ENCODE results near the gene ABHD5. TPM values are rescaled to one million over a fixed set of nuclear protein-coding genes. Genes with fewer than 3 reads are reported as not detected.

ABHD5 gene
- total RNA-seq, 1 experiment from 2014 or later, result 9.9 TPM

DNA sequence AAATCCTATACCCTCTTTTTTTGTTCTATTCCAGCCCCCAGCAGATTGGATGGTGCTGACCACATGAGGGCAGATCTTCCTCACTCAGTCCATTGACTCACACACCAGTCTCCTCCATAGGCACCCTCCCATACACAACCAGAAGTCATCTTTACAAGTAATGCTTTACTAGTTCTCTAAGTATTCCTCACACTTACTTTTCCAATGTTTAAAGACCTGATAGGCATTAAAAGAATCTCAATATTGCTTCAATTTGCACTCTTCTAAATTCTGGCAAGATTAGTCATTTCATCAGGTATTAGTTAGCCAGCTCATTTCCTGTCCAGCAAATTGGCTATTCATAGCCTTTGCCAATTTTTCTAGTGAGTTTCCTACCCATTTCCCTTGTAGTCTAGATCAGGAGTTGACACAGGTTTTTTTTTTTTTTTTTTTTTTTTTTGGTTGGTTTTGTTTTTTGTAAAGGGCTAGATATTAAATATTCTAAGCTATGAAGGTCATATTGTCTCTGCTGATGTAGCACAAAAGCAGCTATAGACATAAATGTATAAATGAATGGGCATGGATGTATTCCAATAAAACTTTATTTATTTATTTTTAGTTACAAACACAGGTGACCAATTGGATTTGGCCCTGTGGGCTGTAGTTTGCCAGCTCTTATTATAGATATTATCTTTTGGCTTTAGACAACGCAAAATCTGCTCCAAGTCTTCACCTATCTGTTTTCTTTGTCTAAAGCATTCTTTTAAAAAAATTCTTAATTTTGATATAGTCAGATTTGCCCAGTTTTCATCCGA lies 76.1 kb downstream of the ABHD5 start:
- TF ChIP-seq, protein P1, sequence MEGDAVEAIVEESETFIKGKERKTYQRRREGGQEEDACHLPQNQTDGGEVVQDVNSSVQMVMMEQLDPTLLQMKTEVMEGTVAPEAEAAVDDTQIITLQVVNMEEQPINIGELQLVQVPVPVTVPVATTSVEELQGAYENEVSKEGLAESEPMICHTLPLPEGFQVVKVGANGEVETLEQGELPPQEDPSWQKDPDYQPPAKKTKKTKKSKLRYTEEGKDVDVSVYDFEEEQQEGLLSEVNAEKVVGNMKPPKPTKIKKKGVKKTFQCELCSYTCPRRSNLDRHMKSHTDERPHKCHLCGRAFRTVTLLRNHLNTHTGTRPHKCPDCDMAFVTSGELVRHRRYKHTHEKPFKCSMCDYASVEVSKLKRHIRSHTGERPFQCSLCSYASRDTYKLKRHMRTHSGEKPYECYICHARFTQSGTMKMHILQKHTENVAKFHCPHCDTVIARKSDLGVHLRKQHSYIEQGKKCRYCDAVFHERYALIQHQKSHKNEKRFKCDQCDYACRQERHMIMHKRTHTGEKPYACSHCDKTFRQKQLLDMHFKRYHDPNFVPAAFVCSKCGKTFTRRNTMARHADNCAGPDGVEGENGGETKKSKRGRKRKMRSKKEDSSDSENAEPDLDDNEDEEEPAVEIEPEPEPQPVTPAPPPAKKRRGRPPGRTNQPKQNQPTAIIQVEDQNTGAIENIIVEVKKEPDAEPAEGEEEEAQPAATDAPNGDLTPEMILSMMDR (conservative IDR thresholded peaks at IDR 0.05; ENCODE audit: low read depth, low read length), result no peak
- no peak for TF ChIP-seq EZH2 (IDR thresholded peaks at IDR 0.05; ENCODE audit: borderline replicate concordance, low read depth, low read length, poor library complexity, severe bottlenecking)
- intact Hi-C loops (cut with micrococcal nuclease; ENCODE audit: unreplicated experiment), result loop anchor here (5.0 to 10.0 kb wide), 2 partner anchors 228 to 345 kb away; no protein-coding TSS in a partner anchor
- DNase-seq (ENCODE audit: low spot score), result peak; percentile 51
- Histone ChIP-seq H3K36me3 (ENCODE audit: insufficient read depth, low read length, poor library complexity, severe bottlenecking) (no peaks in the 10 kb centered on the region), H3K4me1 (ENCODE audit: insufficient read depth, low read length, poor library complexity, severe bottlenecking) (peaks cover 6% of the 10 kb centered on the region), H3K27me3 (replicated peaks; ENCODE audit: insufficient read depth, low read depth, low read length, poor library complexity) (no peaks in the 10 kb centered on the region), H3K4me3 (ENCODE audit: low read depth, low read length, poor library complexity, severe bottlenecking) (no peak overlapping the region), H3K9me3 (ENCODE audit: low read depth, low read length, poor library complexity, severe bottlenecking) (no peaks in the 10 kb centered on the region), H3K27ac (ENCODE audit: low read depth, low read length, poor library complexity, severe bottlenecking) (no peak overlapping the region)
- CTCF ChIA-PET, result no interaction called here
- no TSS peak for BruUV-seq (replicated peaks)
- POLR2A ChIA-PET (ENCODE audit: low non-redundant PET), result no interaction called here

DNA sequence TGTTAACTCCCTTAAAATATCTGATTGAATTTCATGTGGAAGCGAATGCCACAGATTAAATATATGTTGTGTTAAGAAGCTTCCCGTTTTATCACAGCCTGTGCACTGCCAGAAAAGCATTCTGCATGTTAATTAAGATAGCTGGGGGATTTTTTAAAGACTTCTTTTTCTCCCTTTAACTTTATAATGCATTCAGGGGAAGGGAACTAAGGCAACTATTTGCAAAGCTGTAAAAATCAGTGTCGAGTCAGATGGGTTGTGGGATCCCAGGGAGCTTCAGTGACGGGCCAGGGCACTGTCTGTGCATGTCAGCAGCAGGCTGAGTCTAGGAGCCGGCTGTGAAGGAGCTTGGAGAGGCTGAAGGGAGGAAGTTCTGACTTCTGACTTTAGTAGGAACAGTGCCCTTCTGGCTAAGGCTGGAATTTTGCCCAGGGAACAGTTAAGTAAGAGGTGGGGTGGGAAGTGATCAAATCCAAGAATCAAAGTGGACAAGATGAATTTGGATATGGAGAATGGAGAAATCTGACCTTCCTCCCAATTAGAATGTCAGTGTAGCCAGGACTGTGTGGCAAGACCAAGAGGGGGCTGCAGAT lies 77.7 kb downstream of the ABHD5 start:
- CTCF ChIA-PET, result interaction anchor here (1.4 kb wide), 1 partner anchor 430 kb away, joined by 3 read pairs; no protein-coding TSS in a partner anchor
- Histone ChIP-seq H3K4me1 (ENCODE audit: insufficient read depth, low read length, poor library complexity, severe bottlenecking) (peaks cover 6% of the 10 kb centered on the region), H3K27ac (ENCODE audit: low read depth, low read length, poor library complexity, severe bottlenecking) (no peak overlapping the region)

DNA sequence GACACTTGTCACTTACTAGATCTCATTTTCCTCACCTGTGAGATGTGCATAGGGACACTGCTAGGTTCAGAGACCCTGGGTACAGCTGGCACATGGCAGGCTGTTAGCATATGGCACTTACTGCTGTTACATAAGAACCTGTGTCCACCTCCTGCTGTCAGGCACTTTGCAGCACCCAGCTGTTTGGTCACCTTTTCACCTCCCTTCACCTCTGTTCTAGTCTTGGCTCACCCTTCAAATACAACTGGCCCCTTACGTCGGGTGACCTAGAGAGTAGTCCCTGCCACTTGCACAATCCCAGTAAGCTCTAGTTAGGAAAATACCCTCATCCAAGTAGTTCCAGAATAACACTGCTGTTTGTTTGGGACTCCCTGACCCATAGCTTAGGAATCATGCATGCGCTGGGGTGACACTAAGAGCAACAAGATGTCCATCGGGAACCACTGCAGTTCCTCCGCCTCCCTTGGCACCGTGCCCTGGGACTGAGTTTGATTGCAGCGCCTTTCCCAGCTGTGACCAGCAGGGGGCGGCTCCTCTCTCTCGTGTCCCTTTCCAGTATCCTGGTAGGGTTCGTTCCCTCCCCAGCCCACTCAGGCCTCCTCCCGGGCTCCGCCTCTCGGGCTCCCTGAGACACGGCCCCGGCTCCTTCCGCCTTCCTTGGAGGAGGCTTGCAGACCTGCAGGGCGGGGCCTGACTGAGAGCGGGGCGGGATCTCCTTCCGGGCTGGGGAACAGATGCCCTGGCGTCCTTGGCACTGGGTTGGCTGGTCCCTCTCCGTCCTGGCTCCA lies 78.6 kb downstream of the ABHD5 start:
- no TSS peak for BruUV-seq (replicated peaks)
- DNase-seq (ENCODE audit: low spot score), result peak; percentile 96
- no peaks in the 10 kb centered on the region for H3K9me3 ChIP-seq (ENCODE audit: low read depth, low read length, poor library complexity, severe bottlenecking)
- no peaks in the 10 kb centered on the region for H3K27me3 ChIP-seq (replicated peaks; ENCODE audit: insufficient read depth, low read depth, low read length, poor library complexity)
- H3K36me3 ChIP-seq (ENCODE audit: insufficient read depth, low read length, poor library complexity, severe bottlenecking), result no peaks in the 10 kb centered on the region
- TF ChIP-seq EZH2 (IDR thresholded peaks at IDR 0.05; ENCODE audit: borderline replicate concordance, low read depth, low read length, poor library complexity, severe bottlenecking), result no peak
- TF ChIP-seq, protein P1 (conservative IDR thresholded peaks at IDR 0.05; ENCODE audit: low read depth, low read length), result peak; percentile 75
- peaks cover 6% of the 10 kb centered on the region for H3K4me1 ChIP-seq (ENCODE audit: insufficient read depth, low read length, poor library complexity, severe bottlenecking)
- ChIA-PET POLR2A (ENCODE audit: low non-redundant PET) (no interaction called here), CTCF (interaction anchor here (0.5 to 1.4 kb wide), 2 partner anchors 228 to 430 kb away, joined by 3 to 4 read pairs; no protein-coding TSS in a partner anchor)
- H3K4me3 ChIP-seq (ENCODE audit: low read depth, low read length, poor library complexity, severe bottlenecking), result peak overlapping the region; percentile 17
- intact Hi-C loops (cut with micrococcal nuclease; ENCODE audit: unreplicated experiment), result loop anchor here (2.0 to 10.0 kb wide), 3 partner anchors 226 to 430 kb away; no protein-coding TSS in a partner anchor
- no peak overlapping the region for H3K27ac ChIP-seq (ENCODE audit: low read depth, low read length, poor library complexity, severe bottlenecking)

More for the DNA sequence above, 77.7 kb downstream of the ABHD5 start:
- no peaks in the 10 kb centered on the region for H3K36me3 ChIP-seq (ENCODE audit: insufficient read depth, low read length, poor library complexity, severe bottlenecking)
- no peaks in the 10 kb centered on the region for H3K9me3 ChIP-seq (ENCODE audit: low read depth, low read length, poor library complexity, severe bottlenecking)
- POLR2A ChIA-PET (ENCODE audit: low non-redundant PET), result no interaction called here
- BruUV-seq (replicated peaks), result no TSS peak
- no peak for DNase-seq (ENCODE audit: low spot score)
- intact Hi-C loops (cut with micrococcal nuclease; ENCODE audit: unreplicated experiment), result loop anchor here (2.0 to 10.0 kb wide), 3 partner anchors 226 to 430 kb away; no protein-coding TSS in a partner anchor
- no peak overlapping the region for H3K4me3 ChIP-seq (ENCODE audit: low read depth, low read length, poor library complexity, severe bottlenecking)
- H3K27me3 ChIP-seq (replicated peaks; ENCODE audit: insufficient read depth, low read depth, low read length, poor library complexity), result no peaks in the 10 kb centered on the region
- TF ChIP-seq EZH2 (IDR thresholded peaks at IDR 0.05; ENCODE audit: borderline replicate concordance, low read depth, low read length, poor library complexity, severe bottlenecking), result no peak
- TF ChIP-seq, protein P1 (conservative IDR thresholded peaks at IDR 0.05; ENCODE audit: low read depth, low read length), result no peak
